Calu3 (cell line): ENCODE measurements around the gene CUEDC1. TPM values are rescaled to one million over a fixed set of nuclear protein-coding genes. Genes with fewer than 3 reads are reported as not detected.

ENCODE experiments used
- BruUV-seq: library from RNA; stranded (reverse); fragments of 400-500 nt; replicated peaks from 2 replicates; lab custom pipeline; 2021; lab: Mats Ljungman, UMichigan
- CTCF ChIA-PET: fragments of 300-600 bp; sonication (Branson Sonifier 250); formaldehyde crosslinking; loops from one replicate; lab custom pipeline; 2022; ENCODE audit warnings: antibody characterized with exemption; lab: Charles Lee
- DNase-seq: peaks from one replicate; pipeline ENCODE4 v3.0.0; 2022
- H3K27ac Mint-ChIP-seq: one replicate; pipeline ENCODE4 v1.8.0; 2022; ENCODE audit warnings: mixed read lengths; ENCODE audit not compliant: unreplicated experiment
- H3K27me3 Mint-ChIP-seq: one replicate; pipeline ENCODE4 v1.8.0; 2022; ENCODE audit warnings: mixed read lengths; ENCODE audit not compliant: unreplicated experiment
- H3K36me3 Mint-ChIP-seq: one replicate; pipeline ENCODE4 v1.8.0; 2022; ENCODE audit warnings: mild to moderate bottlenecking, moderate library complexity, mixed read lengths; ENCODE audit not compliant: insufficient read depth, unreplicated experiment
- H3K4me1 Mint-ChIP-seq: one replicate; pipeline ENCODE4 v1.8.0; 2022; ENCODE audit warnings: mild to moderate bottlenecking, low read depth, mixed read lengths; ENCODE audit not compliant: unreplicated experiment
- H3K4me3 Mint-ChIP-seq: one replicate; pipeline ENCODE4 v1.8.0; 2022; ENCODE audit warnings: mild to moderate bottlenecking, low read depth, moderate library complexity, mixed read lengths; ENCODE audit not compliant: unreplicated experiment
- H3K9me3 Mint-ChIP-seq: one replicate; pipeline ENCODE4 v1.8.0; 2022; ENCODE audit warnings: low read depth, mixed read lengths; ENCODE audit not compliant: unreplicated experiment
- CTCF ChIP-seq: fragments of 200-600 bp; IDR thresholded peaks from one replicate; pipeline ENCODE4 v1.8.0; 2022; ENCODE audit warnings: antibody characterized with exemption; ENCODE audit not compliant: unreplicated experiment
- intact Hi-C: fragments of 100-400 bp; cut with micrococcal nuclease; formaldehyde crosslinking; loops from one replicate; pipeline ENCODE4 v1.10.0; 2022; ENCODE audit not compliant: unreplicated experiment
- total RNA-seq: library from RNA; stranded (reverse); gene quantifications from 2 replicates; pipeline ENCODE4 v1.2.3, GENCODE V29; 2022

The CUEDC1 gene
- total RNA-seq, 1 experiment from 2014 or later: 30.9 TPM

DNA sequence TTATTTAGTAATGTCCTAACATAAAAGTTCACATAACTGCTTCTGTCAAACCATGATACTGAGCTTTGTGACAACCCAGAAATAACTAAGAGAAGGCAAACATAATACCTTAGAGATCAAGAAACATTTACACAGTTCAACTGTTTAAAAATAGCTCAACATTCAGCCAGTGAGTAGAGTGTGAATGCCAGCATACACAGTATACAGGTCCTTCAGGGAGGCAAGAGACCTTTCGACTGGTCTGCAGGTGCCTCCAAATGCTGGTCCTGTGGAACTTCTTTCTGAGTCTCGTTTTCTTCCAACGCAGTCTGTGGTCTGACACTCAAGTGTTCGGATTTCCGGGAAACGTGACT, 115.7 kb downstream of the CUEDC1 start:
- H3K36me3 Mint-ChIP-seq: peaks cover 24% of the 10 kb centered on the region
- no peak overlapping the region for H3K4me3 Mint-ChIP-seq
- intact Hi-C loops: no loop called here
- H3K27me3 Mint-ChIP-seq: no peaks in the 10 kb centered on the region
- no TSS peak for BruUV-seq
- H3K9me3 Mint-ChIP-seq: no peaks in the 10 kb centered on the region
- H3K27ac Mint-ChIP-seq: no peak overlapping the region
- no peaks in the 10 kb centered on the region for H3K4me1 Mint-ChIP-seq
- no peak for TF ChIP-seq CTCF
- no peak for DNase-seq
- CTCF ChIA-PET: no interaction called here

- Mint-ChIP-seq H3K36me3 (peaks cover 24% of the 10 kb centered on the region), H3K9me3 (no peaks in the 10 kb centered on the region), H3K27me3 (no peaks in the 10 kb centered on the region), H3K27ac (no peak overlapping the region), H3K4me1 (no peaks in the 10 kb centered on the region), H3K4me3 (no peak overlapping the region)
- intact Hi-C loops: no loop called here
- no TSS peak for BruUV-seq
- DNase-seq: no peak
- CTCF ChIA-PET: no interaction called here
- TF ChIP-seq CTCF: no peak
Measured at GRCh38 chr17:57838857-57839570, 116.2 kb downstream of the CUEDC1 start.

DNA sequence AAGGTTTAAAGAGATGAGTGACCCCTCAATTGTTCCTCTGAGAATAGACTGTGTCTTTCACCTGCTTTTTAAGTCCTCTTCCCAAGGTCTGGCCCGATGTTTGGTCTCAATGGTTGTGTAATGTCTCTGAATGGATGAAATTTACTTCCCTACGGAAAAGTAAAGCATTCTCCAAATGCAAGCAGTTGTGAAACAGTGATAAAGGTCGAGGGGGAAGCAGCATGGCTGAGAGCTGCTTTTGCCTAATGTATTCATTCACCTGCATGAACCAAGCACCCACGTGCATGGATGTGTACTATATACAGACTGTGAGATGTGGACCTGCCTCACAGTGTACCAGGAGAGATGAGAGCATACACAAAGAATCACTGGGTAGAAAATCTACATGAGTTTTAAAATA, 116.8 kb downstream of the CUEDC1 start:
- no peak for DNase-seq
- BruUV-seq: no TSS peak
- Mint-ChIP-seq H3K27ac (no peak overlapping the region), H3K36me3 (peaks cover 23% of the 10 kb centered on the region), H3K9me3 (no peaks in the 10 kb centered on the region), H3K4me3 (no peak overlapping the region), H3K4me1 (no peaks in the 10 kb centered on the region), H3K27me3 (no peaks in the 10 kb centered on the region)
- no peak for TF ChIP-seq CTCF
- CTCF ChIA-PET: no interaction called here
- intact Hi-C loops: no loop called here

- intact Hi-C loops: no loop called here
- peaks cover 11% of the 10 kb centered on the region for H3K36me3 Mint-ChIP-seq
- no peaks in the 10 kb centered on the region for H3K27me3 Mint-ChIP-seq
- TF ChIP-seq CTCF: no peak
- CTCF ChIA-PET: interaction anchor here (0.6 kb wide), 2 partner anchors 292 to 508 kb away, joined by 3 read pairs; no protein-coding TSS in a partner anchor
- H3K4me3 Mint-ChIP-seq: no peak overlapping the region
- no TSS peak for BruUV-seq
- no peaks in the 10 kb centered on the region for H3K4me1 Mint-ChIP-seq
- no peak overlapping the region for H3K27ac Mint-ChIP-seq
- DNase-seq: no peak
- no peaks in the 10 kb centered on the region for H3K9me3 Mint-ChIP-seq
Measured at GRCh38 chr17:57835333-57835900, 119.8 kb downstream of the CUEDC1 start.
